Activated naive CD8-positive, alpha-beta T cell treated with anti-CD3 and anti-CD28 coated beads, Interleukin-2, amount 10 ng/mL, durations not matched to agents 7 days and 5 days (primary cell): ENCODE results near the gene GNB1. TPM values are rescaled to one million over a fixed set of nuclear protein-coding genes. Genes with fewer than 3 reads are reported as not detected.
A peak's percentile ranks its signal among the peaks of the same experiment; 100 is the strongest.

Experiments
- ATAC-seq: fragments of 150-1000 bp; cut with Tn5 transposase; one replicate; pipeline ENCODE4 v1.10.0; 2021; ENCODE audit warnings: low read depth, moderate library complexity
- POLR2A ChIA-PET: fragments of 350-600 bp; sonication (Branson Sonifier 250); formaldehyde crosslinking; loops from one replicate; lab custom pipeline; 2021; ENCODE audit warnings: antibody characterized with exemption; lab: Charles Lee
- DNase-seq: peaks from one replicate; pipeline ENCODE4 v3.0.0; 2021
- H3K27ac Mint-ChIP-seq: one replicate; pipeline ENCODE4 v1.8.0; 2022; ENCODE audit warnings: mild to moderate bottlenecking, mixed read lengths
- H3K27me3 Mint-ChIP-seq: one replicate; pipeline ENCODE4 v1.8.0; 2022; ENCODE audit warnings: mild to moderate bottlenecking, moderate library complexity, mixed read lengths
- H3K36me3 Mint-ChIP-seq: one replicate; pipeline ENCODE4 v1.8.0; 2021; ENCODE audit warnings: mild to moderate bottlenecking, mixed read lengths
- H3K4me1 Mint-ChIP-seq: one replicate; pipeline ENCODE4 v1.8.0; 2021; ENCODE audit warnings: mixed read lengths
- H3K4me3 Mint-ChIP-seq: one replicate; pipeline ENCODE4 v1.8.0; 2022; ENCODE audit warnings: mild to moderate bottlenecking, moderate library complexity, mixed read lengths
- H3K9me3 Mint-ChIP-seq: one replicate; pipeline ENCODE4 v1.8.0; 2021; ENCODE audit warnings: mixed read lengths
- total RNA-seq, 2 experiments: library from RNA; stranded (reverse); gene quantifications; one replicate each; pipeline ENCODE4 v1.2.3, GENCODE V29; 2021

Gene GNB1
- total RNA-seq, 2 experiments from 2014 or later: 353 to 372 TPM

GRCh38 chr1:1815606-1816281 lies 75.1 kb downstream of the GNB1 start:
- Mint-ChIP-seq H3K4me3 (no peak overlapping the region), H3K27ac (peak overlapping the region; percentile 11), H3K27me3 (no peaks in the 10 kb centered on the region), H3K4me1 (no peaks in the 10 kb centered on the region), H3K9me3 (no peaks in the 10 kb centered on the region), H3K36me3 (peaks cover 18% of the 10 kb centered on the region)
- POLR2A ChIA-PET: no interaction called here
- DNase-seq: no peak
- no peak for ATAC-seq

DNA sequence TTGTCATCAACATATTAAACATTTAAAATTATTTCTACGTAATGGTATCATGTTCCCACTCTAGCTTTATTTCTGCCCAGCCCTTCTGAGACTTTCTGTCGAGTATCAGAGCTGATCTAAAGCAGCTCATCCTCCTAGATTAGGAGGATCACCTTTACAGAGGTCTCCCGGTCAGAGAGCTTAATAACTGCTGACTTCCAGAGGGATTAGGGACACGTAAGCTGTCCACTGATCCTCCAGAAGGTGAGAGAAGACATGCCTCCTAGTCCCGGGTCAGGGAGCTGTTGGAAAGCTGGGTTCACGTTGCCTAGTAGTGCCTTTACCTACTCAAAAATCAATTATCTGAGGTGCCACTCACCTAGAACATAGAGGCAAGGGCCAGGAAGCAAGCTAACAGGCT lies 81.4 kb downstream of the GNB1 start:
- POLR2A ChIA-PET: interaction anchor here (0.7 to 1.4 kb wide), 2 partner anchors 14 to 32 kb away, joined by 4 read pairs; no protein-coding TSS in a partner anchor
- no peak overlapping the region for H3K4me3 Mint-ChIP-seq
- H3K4me1 Mint-ChIP-seq: peaks cover under 1% of the 10 kb centered on the region
- ATAC-seq (no peak), DNase-seq (no peak)
- no peak overlapping the region for H3K27ac Mint-ChIP-seq
- H3K9me3 Mint-ChIP-seq: no peaks in the 10 kb centered on the region
- peaks cover 24% of the 10 kb centered on the region for H3K36me3 Mint-ChIP-seq
- H3K27me3 Mint-ChIP-seq: no peaks in the 10 kb centered on the region

DNA sequence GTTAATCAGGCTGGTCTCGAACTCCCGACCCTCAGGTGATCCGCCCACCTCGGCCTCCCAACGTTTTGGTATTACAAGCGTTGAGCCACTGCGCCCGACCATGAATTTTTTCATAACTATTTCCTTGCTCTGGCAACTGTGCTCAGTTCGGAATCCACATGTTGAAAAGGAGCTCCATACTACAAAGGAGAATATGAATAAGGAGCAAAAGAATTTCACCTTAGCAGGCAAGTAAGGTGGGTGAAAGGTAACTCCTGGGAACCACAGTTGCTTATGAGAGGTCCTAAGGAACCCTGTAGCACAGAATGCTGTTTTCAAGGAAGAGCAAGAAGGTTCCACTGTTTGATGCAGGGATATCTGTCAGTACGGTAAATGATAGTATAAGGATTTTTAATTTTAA lies 82.7 kb downstream of the GNB1 start:
- POLR2A ChIA-PET: interaction anchor here (0.8 to 1.4 kb wide), 2 partner anchors 31 to 101 kb away, joined by 3 to 4 read pairs; no protein-coding TSS in a partner anchor
- no peaks in the 10 kb centered on the region for H3K27me3 Mint-ChIP-seq

DNA sequence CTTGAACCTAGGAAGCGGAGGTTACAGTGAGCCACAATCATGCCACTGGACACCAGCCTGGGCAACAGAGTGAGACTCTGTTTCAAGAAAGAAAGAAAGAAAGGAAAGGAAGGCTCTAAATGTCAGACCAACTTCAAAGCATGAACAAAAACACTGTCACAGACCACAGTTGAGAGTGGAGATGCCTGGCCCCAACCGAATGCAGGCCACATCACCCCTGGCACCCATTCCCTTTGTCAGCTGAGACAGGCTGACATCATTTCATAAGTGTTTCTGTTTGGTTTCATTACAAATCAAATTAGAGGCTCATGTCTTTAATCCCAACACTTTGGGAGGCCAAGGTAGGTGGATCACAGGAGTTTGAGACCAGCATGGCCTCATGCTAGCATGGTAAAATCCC lies 84.0 kb downstream of the GNB1 start:
- POLR2A ChIA-PET: no interaction called here
- Mint-ChIP-seq H3K4me3 (no peak overlapping the region), H3K27ac (no peak overlapping the region), H3K4me1 (peaks cover 6% of the 10 kb centered on the region), H3K36me3 (peaks cover 21% of the 10 kb centered on the region), H3K27me3 (no peaks in the 10 kb centered on the region), H3K9me3 (no peaks in the 10 kb centered on the region)
- DNase-seq: no peak
- no peak for ATAC-seq

More for the DNA sequence above, 82.7 kb downstream of the GNB1 start:
- peaks cover 2% of the 10 kb centered on the region for H3K4me1 Mint-ChIP-seq
- DNase-seq (no peak), ATAC-seq (no peak)
- peaks cover 24% of the 10 kb centered on the region for H3K36me3 Mint-ChIP-seq
- no peak overlapping the region for H3K4me3 Mint-ChIP-seq
- H3K27ac Mint-ChIP-seq: no peak overlapping the region
- no peaks in the 10 kb centered on the region for H3K9me3 Mint-ChIP-seq

DNA sequence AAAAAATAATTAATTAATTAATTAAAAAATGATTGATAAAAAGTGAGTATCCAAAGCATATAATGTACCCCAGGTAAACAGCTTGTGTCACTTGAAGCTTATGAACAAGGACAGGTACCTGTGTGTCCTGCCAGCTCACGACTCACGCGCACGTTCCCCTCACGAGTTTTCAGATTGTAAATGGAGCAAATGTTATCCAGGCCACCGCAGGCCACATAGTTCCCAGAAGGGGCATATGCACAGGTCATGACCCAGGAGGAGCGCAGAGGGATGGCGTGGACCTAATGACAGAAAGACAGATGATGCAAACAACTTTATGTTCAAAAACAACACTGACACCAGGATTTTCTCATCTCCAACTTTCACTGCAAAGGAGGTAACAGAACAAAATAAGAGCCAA lies 86.6 kb downstream of the GNB1 start:
- no peaks in the 10 kb centered on the region for H3K27me3 Mint-ChIP-seq
- H3K36me3 Mint-ChIP-seq: peaks cover 21% of the 10 kb centered on the region
- POLR2A ChIA-PET: no interaction called here
- DNase-seq: peak; percentile 17
- H3K4me3 Mint-ChIP-seq: no peak overlapping the region
- H3K27ac Mint-ChIP-seq: peak overlapping the region; percentile 15
- peaks cover 13% of the 10 kb centered on the region for H3K4me1 Mint-ChIP-seq
- no peak for ATAC-seq
- no peaks in the 10 kb centered on the region for H3K9me3 Mint-ChIP-seq

- peaks cover 14% of the 10 kb centered on the region for H3K4me1 Mint-ChIP-seq
- no peak overlapping the region for H3K27ac Mint-ChIP-seq
- H3K9me3 Mint-ChIP-seq: no peaks in the 10 kb centered on the region
- DNase-seq: no peak
- POLR2A ChIA-PET: interaction anchor here (0.7 kb wide), 1 partner anchor 11 kb away, joined by 3 read pairs; no protein-coding TSS in a partner anchor
- H3K4me3 Mint-ChIP-seq: no peak overlapping the region
- no peaks in the 10 kb centered on the region for H3K27me3 Mint-ChIP-seq
- ATAC-seq: no peak
- H3K36me3 Mint-ChIP-seq: peaks cover 16% of the 10 kb centered on the region
Measured at GRCh38 chr1:1802871-1803270, 88.0 kb downstream of the GNB1 start.

GRCh38 chr1:1799716-1800115 lies 91.2 kb downstream of the GNB1 start:
- H3K27me3 Mint-ChIP-seq: no peaks in the 10 kb centered on the region
- POLR2A ChIA-PET: interaction anchor here (0.5 kb wide), 1 partner anchor 90 kb away, joined by 3 read pairs; no protein-coding TSS in a partner anchor
- peaks cover 13% of the 10 kb centered on the region for H3K36me3 Mint-ChIP-seq
- no peak for DNase-seq
- no peak overlapping the region for H3K27ac Mint-ChIP-seq
- ATAC-seq: no peak
- H3K4me3 Mint-ChIP-seq: no peak overlapping the region
- peaks cover 17% of the 10 kb centered on the region for H3K4me1 Mint-ChIP-seq
- no peaks in the 10 kb centered on the region for H3K9me3 Mint-ChIP-seq

DNA sequence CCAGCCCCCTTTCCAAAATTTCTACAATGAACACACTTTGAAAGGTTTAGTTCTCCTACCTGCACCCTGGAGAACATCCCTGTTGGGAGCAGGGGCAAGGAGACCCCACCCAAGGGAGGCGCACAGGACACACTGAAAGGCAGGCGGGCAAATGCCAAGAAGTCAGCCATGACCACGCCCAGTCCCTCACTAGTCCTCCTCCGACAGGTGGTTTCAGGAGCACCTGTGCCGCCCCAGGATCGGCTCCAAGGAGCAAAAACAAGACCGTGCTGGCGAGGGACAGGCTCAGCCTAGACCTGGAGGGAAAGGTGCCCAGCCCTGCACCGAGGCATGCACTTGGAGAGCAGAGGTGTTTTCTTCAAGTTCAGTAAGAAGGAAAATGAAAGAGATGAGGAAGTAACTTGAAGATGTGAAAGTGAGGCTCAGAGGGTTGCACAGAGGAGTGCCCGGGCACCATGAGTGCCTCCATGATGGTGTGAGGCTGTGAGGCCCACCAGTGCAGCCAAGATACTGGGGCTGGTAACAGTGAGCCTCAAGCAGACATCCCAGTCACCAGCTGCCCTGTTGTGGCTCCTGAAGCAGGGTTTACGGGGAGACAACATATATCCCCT lies 93.1 kb downstream of the GNB1 start:
- no peak for ATAC-seq

DNA sequence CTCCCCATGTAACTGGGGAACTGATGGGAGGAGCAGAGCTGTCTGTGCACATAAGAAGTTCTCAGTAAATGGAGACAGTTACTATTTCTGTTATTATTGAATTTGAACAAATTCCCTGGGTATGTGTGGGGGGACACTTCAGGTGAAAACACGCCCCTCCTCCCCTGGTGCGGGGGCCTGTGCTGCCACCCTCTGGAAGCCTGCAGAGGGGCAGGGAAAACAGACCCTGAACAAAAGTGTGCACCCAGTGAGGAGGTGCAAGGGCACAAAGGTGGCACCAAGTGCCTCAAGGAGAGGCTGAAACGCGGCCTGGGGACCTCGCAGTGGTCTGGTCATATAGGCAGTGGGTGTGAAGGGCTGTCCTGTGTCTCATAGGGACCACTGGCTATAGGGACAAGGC lies 94.4 kb downstream of the GNB1 start:
- H3K36me3 Mint-ChIP-seq: peaks cover 15% of the 10 kb centered on the region
- peaks cover 14% of the 10 kb centered on the region for H3K4me1 Mint-ChIP-seq
- no peak overlapping the region for H3K4me3 Mint-ChIP-seq
- H3K27ac Mint-ChIP-seq: no peak overlapping the region
- DNase-seq (no peak), ATAC-seq (no peak)
- POLR2A ChIA-PET: interaction anchor here (0.8 kb wide), 1 partner anchor 17 kb away, joined by 3 read pairs; no protein-coding TSS in a partner anchor
- no peaks in the 10 kb centered on the region for H3K27me3 Mint-ChIP-seq
- H3K9me3 Mint-ChIP-seq: no peaks in the 10 kb centered on the region

More for the DNA sequence above, 93.1 kb downstream of the GNB1 start:
- no peak for DNase-seq
- Mint-ChIP-seq H3K9me3 (no peaks in the 10 kb centered on the region), H3K4me1 (peaks cover 16% of the 10 kb centered on the region), H3K4me3 (no peak overlapping the region), H3K27me3 (no peaks in the 10 kb centered on the region), H3K27ac (no peak overlapping the region), H3K36me3 (peaks cover 13% of the 10 kb centered on the region)
- POLR2A ChIA-PET: no interaction called here

DNA sequence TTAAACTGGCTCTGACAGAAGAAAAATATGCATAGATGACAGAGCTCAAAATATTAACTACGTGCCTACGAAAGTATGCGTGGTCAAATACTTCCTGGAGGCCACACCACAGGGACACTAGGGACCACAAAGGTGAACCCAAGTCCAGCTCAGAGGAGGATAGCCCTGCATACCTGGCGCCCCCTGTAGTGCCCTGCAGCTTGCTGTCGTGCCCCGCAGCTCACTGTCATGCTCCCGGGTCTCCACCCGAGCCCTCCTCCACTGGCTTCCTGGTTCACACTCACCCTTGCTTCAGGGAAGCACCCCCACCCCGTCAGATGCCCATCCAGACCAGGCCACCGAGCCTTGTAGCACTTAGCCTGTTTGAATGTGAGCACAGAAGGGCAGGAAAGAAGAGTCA lies 95.9 kb downstream of the GNB1 start:
- Mint-ChIP-seq H3K36me3 (peaks cover 19% of the 10 kb centered on the region), H3K4me3 (no peak overlapping the region), H3K9me3 (no peaks in the 10 kb centered on the region), H3K4me1 (peaks cover 10% of the 10 kb centered on the region), H3K27me3 (no peaks in the 10 kb centered on the region), H3K27ac (no peak overlapping the region)
- POLR2A ChIA-PET: interaction anchor here (0.6 kb wide), 1 partner anchor 14 kb away, joined by 4 read pairs; no protein-coding TSS in a partner anchor
- ATAC-seq (no peak), DNase-seq (no peak)

- no peaks in the 10 kb centered on the region for H3K9me3 Mint-ChIP-seq
- no peak for ATAC-seq
Measured at GRCh38 chr1:1793481-1794244, 97.2 kb downstream of the GNB1 start.

DNA sequence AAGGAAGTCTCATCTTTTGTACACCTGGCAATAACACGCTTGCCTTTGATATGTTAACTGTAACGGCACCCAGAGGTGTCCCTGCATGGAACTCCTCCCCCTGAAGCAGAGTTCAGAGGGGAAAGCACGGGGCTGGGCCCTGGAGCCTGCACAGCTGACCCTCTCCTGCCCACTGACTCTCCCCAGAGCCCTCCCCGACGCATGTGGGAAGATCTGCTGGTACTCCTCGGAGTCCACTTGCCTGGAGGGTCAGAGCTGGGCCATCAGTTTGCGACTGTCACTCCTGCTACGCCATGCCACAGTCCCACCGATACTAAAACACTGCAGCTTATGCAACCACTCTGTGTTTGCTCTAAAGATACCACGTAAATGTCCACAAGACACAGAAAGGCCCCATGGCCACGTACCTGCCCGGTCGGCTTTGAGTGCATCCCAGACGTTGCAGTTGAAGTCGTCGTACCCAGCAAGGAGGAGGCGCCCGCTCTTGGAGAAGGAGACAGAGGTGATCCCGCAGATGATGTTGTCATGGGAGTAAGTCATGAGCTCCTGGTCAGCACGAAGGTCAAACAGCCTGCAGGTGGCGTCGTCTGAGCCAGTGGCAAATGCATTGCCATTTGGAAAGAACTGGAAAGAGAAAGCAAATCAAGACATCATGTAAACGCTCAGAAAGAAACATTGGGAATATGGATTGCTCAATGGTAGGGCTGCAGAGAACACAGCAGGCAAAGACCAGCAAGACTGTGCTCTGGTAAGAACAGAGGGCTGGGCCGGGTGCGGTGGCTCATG lies 102.0 kb downstream of the GNB1 start:
- Mint-ChIP-seq H3K9me3 (no peaks in the 10 kb centered on the region), H3K27ac (no peak overlapping the region), H3K27me3 (no peaks in the 10 kb centered on the region), H3K36me3 (peaks cover 27% of the 10 kb centered on the region), H3K4me1 (peaks cover 3% of the 10 kb centered on the region), H3K4me3 (no peak overlapping the region)
- DNase-seq (no peak), ATAC-seq (no peak)
- POLR2A ChIA-PET: no interaction called here

More at GRCh38 chr1:1793481-1794244, 97.2 kb downstream of the GNB1 start:
- no peak for DNase-seq
- POLR2A ChIA-PET: interaction anchor here (0.6 kb wide), 1 partner anchor 10 kb away, joined by 8 read pairs; no protein-coding TSS in a partner anchor
- Mint-ChIP-seq H3K27ac (peak overlapping the region; percentile 46), H3K4me3 (no peak overlapping the region), H3K4me1 (peaks cover 7% of the 10 kb centered on the region), H3K36me3 (peaks cover 25% of the 10 kb centered on the region), H3K27me3 (no peaks in the 10 kb centered on the region)
